H1 (cell line): ENCODE measurements around the gene PRR33. TPM values are rescaled to one million over a fixed set of nuclear protein-coding genes. Genes with fewer than 3 reads are reported as not detected.

Experiments used
- CBX8 ChIP-seq: fragments of 300-800, 300-1000 bp; sonication (generic); IDR thresholded peaks from 2 replicates; pipeline ENCODE4 v1.7.1; 2016; ENCODE audit warnings: low read depth, low read length, borderline replicate concordance
- CEBPB ChIP-seq: IDR thresholded peaks from 2 replicates; pipeline ENCODE4 v1.6.1; 2012; ENCODE audit warnings: low read depth, low read length
- GABPA ChIP-seq: IDR thresholded peaks from 2 replicates; pipeline ENCODE4 v1.6.1; 2011; ENCODE audit warnings: mild to moderate bottlenecking, low read length, moderate library complexity, borderline replicate concordance; ENCODE audit not compliant: insufficient read depth
- SP4 ChIP-seq: IDR thresholded peaks from 2 replicates; pipeline ENCODE4 v1.6.1; 2012; ENCODE audit warnings: low read length, inconsistent platforms
- TEAD4 ChIP-seq: IDR thresholded peaks from 2 replicates; pipeline ENCODE4 v1.6.1; 2012; ENCODE audit warnings: low read depth, low read length, inconsistent platforms, mixed read lengths
- polyA plus RNA-seq, 7 experiments: library from polyadenylated mRNA; depleted of rRNA in 3 of 7; stranded (reverse) in 5 of 7; unstranded in 2 of 7; fragments of >200 nt in 5 of 7; fragments of 200-250 nt in 2 of 7; gene quantifications; 1 replicate in 5 of 7; 2 replicates in 1 of 7; 4 replicates in 1 of 7; pipeline versions ENCODE4 v1.2.1 to v1.2.3, GENCODE V29; 2011 to 2013; ENCODE audit warnings: missing spikeins in 2 of 7, mixed read lengths in 2 of 7
- total RNA-seq: library from RNA; stranded (reverse); fragmentation: NEBNext Ultra II Directional; extraction: Animal tissue kit (Norgen Biotek cat#: 25700); gene quantifications from 2 replicates; pipeline ENCODE4 v1.2.1, GENCODE V29; 2021

Gene PRR33
- total and polyA plus RNA-seq, 2 of the 8 experiments (the other 6 are each of a cell fraction or from before 2014, with no cell fraction given) = 0.02 TPM; not detected in 1

DNA sequence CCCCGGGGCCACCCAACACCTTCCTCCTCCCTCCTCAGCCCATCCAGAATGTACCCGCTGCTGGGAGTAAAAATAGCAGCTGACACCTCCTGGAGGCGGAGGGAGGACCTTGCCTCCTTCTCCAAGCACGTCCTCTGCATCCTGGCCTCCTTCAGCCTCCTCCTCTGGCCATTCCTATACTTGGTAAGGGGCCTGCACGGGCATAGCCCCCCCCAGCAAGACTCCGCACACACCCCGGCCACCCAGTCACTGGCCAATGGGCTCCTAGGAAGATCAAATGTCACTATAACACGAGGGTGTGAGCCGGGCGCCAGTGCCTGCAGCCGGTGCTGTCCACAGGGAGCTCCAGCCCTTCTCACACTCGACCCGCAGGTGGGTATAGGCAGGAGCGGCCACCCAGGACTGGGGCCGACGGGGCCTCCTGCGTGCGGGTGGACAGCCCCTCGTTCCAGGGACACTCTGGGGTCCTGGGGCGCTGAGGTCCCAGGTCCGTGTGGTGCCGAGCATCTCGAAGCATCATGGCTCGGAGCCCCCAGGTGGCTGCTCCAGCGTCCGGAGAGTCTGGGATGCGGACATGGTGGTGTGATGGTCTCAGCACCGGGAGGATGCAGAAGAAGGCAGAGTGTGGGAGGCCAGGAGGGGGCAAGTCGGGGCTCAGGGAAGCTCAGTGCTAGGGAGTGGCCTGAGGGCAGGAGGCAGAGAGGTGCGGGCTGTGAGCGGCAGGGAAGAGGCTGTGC, 27.9 kb upstream of the PRR33 start, which contains the start of gene TNNT3 (continued):
- TF ChIP-seq SP4 = no peak
- TF ChIP-seq TEAD4 = no peak
- TF ChIP-seq CBX8 = no peak
- TF ChIP-seq CEBPB = no peak
- TF ChIP-seq GABPA = no peak
